HG03097 (cell line): ENCODE measurements around the gene SIGMAR1.

ENCODE experiments used
- ATAC-seq: cut with Tn5 transposase; IDR thresholded peaks from one replicate; pipeline ENCODE4 v1.9.1; 2021; ENCODE audit not compliant: unreplicated experiment, low FRiP score

Gene SIGMAR1

GRCh38 chr9:34607331-34607730, 30.3 kb downstream of the SIGMAR1 start:
- ATAC-seq, result no peak

DNA sequence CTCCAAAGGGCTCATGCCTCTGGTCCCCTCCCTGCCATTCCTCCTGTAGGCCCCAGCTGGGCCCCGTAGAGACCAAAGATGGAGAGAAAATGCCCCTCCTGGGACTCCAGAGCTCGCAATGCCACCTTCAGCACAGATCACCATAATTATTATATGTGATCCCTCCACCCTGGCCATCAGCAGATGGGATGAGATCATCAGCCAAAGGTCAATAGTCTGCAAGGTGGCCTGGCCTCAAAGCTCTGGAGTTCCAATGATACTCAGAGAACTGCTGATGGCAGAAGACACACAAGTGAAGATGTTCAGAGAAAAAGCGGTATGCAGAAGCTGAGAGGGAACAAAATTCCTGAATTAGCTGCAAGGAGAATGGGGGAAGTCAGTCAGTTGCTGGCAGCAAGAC, 30.7 kb downstream of the SIGMAR1 start:
- no peak for ATAC-seq

- no peak for ATAC-seq
Measured at GRCh38 chr9:34606190-34606589, 31.4 kb downstream of the SIGMAR1 start.

GRCh38 chr9:34603610-34604231, 33.9 kb downstream of the SIGMAR1 start:
- no peak for ATAC-seq

GRCh38 chr9:34601937-34602573, 35.5 kb downstream of the SIGMAR1 start:
- no peak for ATAC-seq

DNA sequence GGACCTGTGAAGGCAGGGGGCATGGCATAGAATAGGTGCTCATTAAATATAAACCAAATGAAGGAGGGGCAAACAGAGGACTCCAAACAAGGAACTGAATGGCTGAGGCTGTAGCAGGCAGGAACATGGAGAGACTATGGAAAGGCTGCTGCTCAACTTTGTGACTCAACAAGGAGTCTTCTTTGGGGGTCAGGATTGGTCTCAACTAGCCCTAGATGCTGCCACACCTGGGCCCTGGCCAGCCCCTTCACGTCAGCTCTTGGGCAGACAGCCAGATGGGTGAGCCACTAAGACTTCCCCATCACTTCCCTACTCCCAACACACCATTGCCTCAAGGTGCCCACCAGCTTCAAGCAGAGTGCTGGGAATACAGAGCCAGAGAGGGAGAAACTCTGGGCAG, 36.7 kb downstream of the SIGMAR1 start:
- ATAC-seq, result no peak

DNA sequence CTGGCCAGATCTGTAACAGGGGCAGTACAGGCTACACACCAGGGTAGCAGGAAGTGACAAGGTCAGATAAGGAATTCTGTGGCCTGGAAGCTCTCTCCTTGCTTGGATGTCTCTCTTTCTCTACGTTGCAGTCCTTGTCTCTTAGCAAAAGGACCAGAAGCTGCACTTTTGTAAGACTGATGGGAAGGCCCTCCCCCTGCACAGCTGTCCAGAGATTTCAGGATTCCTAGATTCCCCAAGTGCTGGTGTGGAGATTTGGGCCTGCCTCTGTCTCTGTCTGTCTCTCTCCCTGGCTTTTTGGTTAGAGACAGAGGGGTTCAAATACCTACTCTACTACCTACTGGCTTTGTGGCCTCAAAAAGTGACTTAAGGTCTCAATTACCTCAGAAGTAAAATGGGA, 38.0 kb downstream of the SIGMAR1 start:
- no peak for ATAC-seq

DNA sequence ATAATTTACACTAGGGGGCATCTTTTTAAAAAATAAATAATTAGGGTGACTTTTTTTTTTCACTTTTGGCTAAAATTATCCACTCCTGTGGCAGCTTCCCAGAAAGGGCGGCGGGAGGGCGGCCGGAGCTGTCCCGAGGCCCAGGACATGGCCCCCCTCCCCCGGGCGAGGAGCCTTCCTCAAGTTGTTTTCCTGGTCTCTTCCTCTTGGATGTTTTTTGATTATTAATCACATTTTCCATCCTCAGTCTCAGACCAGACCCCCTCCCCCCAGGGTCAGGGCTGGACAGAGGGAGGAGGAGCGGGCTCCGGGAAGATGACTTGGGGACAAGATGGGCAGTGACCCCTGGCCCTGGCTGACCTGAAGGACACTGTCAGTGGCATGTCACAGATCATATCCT, 43.4 kb downstream of the SIGMAR1 start:
- ATAC-seq, result no peak

GRCh38 chr9:34592895-34593601, 44.5 kb downstream of the SIGMAR1 start:
- ATAC-seq, result no peak

DNA sequence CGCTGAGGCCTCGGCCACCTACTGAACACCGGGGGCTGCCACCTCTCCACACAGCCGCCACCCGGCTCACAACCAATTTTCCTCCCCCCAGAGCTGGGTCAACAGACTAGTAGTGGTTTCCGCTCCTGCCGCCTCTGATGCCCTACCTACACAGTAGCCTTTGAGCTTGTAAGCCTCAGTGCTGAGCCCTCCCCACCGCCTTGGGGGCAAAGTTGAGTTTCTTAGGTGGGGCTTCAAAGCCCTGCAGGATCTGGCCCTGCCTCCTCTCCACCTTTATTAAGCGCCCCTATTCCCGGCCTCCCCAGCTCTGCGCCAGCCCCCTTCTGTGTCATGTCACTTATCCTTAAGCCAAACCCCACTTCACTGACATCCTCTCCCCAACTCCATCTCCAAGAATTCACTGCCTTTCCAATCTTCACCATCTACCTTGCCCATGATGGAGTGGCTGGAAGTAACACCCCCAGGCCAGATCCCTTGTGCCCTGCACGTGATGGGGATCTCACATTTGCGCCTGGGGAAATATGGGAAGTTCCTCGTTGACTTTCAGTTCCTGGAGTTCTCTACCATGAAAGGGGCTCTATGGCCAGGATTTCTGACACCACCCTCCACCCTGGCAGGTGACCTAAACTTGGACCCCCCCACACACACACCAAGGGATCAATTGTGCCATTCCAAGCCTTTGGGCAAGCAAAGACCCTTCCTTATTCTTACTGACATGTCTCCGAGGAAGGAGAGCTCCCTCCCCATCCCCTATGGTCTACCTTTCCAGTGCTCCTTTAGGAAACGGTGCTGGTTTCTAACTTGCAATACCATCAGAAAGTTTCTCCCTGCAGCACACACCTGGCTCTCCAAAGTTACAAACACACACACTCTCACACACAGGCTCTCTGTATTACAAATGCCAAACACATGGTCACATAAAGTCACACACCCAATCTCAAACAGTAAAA, 45.4 kb downstream of the SIGMAR1 start:
- no peak for ATAC-seq

DNA sequence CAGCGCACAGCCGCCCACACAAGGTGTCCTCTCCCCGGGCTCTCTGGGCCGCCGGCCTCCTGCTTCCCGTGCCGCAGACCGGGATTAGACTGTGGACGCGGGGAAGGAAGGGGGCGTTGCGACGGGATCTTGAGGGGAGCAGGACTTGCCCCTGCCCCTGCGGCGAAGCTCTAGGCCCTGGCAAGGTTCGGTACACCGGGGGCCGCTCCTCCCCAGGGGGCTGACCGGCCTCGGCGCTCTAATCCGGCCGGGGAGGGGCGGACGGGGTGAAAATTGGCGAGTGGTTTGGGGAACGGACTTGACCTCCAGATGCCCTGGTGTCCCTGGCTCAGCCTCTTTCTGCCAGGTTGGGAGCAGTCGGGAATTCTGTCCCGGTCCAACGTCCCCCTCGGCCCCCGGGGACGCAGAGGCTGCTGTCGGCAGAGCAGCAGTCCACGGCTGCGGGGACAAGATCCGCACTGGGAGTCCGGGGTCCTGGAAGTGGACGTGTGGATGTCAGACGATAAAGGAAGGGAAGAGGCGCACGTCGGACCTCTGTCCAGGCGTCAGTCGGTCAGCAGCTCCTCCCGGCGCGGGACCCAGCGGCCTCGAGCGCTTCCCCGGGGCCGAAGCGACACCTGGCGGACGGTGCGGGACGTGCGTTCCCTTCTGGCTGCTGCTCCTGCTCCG, 46.2 kb downstream of the SIGMAR1 start:
- no peak for ATAC-seq

DNA sequence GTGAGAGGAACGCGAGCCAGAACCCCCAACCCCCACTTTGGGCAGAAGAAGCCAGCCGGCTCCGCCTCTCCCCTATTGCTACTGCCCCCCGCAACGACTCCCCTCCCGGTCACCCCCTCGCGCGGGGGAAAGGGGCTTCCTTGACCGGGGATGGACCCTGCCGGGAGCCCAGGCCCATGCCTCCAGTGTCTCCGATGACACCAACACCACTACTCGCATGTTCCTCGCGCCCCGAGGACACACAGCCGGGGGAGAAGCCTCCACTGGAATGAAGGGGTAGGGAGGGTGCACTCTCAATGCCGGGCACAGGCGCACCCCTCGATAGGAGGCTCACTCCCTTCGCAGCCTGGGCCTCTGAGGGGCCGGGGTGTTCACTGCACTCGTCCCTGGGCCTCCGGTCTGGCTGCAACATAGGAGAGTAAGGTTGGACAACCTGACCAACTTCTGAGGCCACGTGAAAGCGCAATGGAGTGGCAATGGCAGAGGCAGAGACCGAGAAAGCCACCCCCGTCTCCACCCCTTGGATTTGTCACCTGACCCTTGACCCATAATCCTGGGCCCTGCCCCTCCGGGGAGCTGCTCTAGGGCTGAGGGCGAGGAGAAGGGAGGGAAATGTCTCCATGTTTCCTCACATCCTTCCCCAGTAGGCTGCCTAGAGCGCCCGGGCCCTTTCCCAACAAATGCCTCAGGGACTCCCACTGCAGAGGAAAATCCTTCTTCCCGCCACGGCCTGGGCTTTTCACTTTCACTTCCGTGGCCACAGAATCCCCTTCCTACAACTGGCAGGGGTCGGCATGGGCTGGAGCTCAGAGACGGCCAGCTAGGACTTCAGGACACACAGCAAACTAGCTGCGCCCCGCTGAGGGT, 47.0 kb downstream of the SIGMAR1 start:
- no peak for ATAC-seq

GRCh38 chr9:34589636-34590380, 47.8 kb downstream of the SIGMAR1 start, which contains the start of gene CNTFR:
Gene CNTFR, minus strand, starts transcription at chr9:34589724. Its CDS starts 20,743 bp downstream, at chr9:34568981.
- no peak for ATAC-seq

- no peak for ATAC-seq
Measured at GRCh38 chr9:34588671-34589635, 48.6 kb downstream of the SIGMAR1 start.

DNA sequence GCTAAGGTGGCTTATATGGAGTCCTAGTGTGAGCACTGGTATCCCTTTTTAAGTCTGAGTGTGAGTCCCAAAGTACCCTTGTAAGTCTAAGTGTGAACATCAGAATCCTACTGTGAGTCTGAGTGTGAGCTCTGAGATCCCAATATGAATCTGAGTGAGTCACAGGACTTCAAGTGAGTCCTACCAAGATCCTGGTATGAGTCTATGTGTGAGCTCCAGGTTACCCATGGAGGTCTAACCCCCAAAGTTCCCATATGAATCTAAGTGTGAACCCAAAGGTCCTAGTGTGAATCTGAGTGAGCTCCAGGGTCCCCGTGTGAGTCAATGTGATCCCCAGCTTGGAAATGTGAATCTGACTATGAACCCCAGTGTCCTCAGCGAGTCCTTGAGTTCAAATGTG, 50.3 kb downstream of the SIGMAR1 start:
- no peak for ATAC-seq

- ATAC-seq, result no peak
Measured at GRCh38 chr9:34585946-34586669, 51.5 kb downstream of the SIGMAR1 start.

- ATAC-seq, result no peak
Measured at GRCh38 chr9:34584970-34585369, 52.6 kb downstream of the SIGMAR1 start.
